Parathyroid adenoma (tissue), 2 donors: ENCODE results near the gene ADGRE3.
"Not testable (repeated sequence)": the region's sequence is repeated elsewhere in the genome, so short reads cannot be mapped to it uniquely, and the experiment has no call there.

ENCODE experiments used
- H2AFZ ChIP-seq: fragments of 300-600 bp; sonication (generic); one replicate; pipeline ENCODE4 v1.7.0; 2017; ENCODE audit warnings: antibody characterized with exemption, mild to moderate bottlenecking
- H3K27ac ChIP-seq: fragments of 300-600 bp; sonication (generic); one replicate; pipeline ENCODE4 v1.7.0; 2017
- H3K27me3 ChIP-seq: fragments of 300-600 bp; sonication (generic); one replicate; pipeline ENCODE4 v1.7.0; 2017; ENCODE audit warnings: low read length; ENCODE audit not compliant: control insufficient read depth, insufficient read depth
- H3K36me3 ChIP-seq: fragments of 300-600 bp; sonication (generic); one replicate; pipeline ENCODE4 v1.7.0; 2017; ENCODE audit warnings: low read length; ENCODE audit not compliant: control insufficient read depth, insufficient read depth
- H3K4me1 ChIP-seq: fragments of 300-600 bp; sonication (generic); one replicate; pipeline ENCODE4 v1.7.0; 2017; ENCODE audit warnings: control low read depth
- H3K4me2 ChIP-seq: fragments of 300-600 bp; sonication (generic); one replicate; pipeline ENCODE4 v1.7.0; 2017; ENCODE audit warnings: low read length
- H3K4me3 ChIP-seq: fragments of 300-600 bp; sonication (generic); one replicate; pipeline ENCODE4 v1.7.0; 2017; ENCODE audit warnings: low read depth, low read length
- H3K79me2 ChIP-seq: fragments of 300-600 bp; sonication (generic); one replicate; pipeline ENCODE4 v1.7.0; 2017; ENCODE audit warnings: control low read depth
- H3K9ac ChIP-seq: fragments of 300-600 bp; sonication (generic); one replicate; pipeline ENCODE4 v1.7.0; 2017; ENCODE audit warnings: mild to moderate bottlenecking
- H3K9me3 ChIP-seq: fragments of 300-600 bp; sonication (generic); one replicate; pipeline ENCODE4 v1.7.0; 2017; ENCODE audit warnings: low read length; ENCODE audit not compliant: control insufficient read depth
- CTCF ChIP-seq: fragments of 300-600 bp; sonication (generic); IDR thresholded peaks from one replicate; pipeline ENCODE4 v1.7.0; 2017; ENCODE audit warnings: antibody characterized with exemption, mild to moderate bottlenecking
- donor health status: primary hyperparathyroidism.

The ADGRE3 gene

DNA sequence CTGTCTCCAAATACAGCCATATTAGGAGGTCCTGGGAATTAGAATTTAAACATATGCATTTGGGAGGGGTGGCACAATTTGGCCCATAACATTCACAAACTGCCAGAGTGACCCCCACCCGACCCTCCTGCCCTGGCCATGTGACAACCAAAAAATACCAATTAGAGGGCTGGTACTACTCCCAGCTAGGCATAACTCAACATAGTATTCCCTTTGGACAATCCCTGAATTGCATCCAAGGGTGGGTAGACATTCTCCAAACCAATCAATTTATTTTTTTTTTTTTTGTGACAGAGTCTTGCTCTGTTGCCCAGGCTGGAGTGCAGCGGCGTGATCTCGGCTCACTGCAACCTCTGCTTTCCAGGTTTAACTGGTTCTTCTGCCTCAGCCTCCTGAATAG is 62.0 kb downstream of the ADGRE3 start:
- Histone ChIP-seq H3K4me2 (no peak overlapping the region), H3K4me1 (no peaks in the 10 kb centered on the region), H3K9ac (no peak overlapping the region), H3K27ac (no peak overlapping the region), H3K27me3 (no peaks in the 10 kb centered on the region), H2AFZ (no peak overlapping the region), H3K36me3 (no peaks in the 10 kb centered on the region), H3K79me2 (no peaks in the 10 kb centered on the region), H3K9me3 (no peaks in the 10 kb centered on the region), H3K4me3 (no peak overlapping the region)
- no peak for TF ChIP-seq CTCF

GRCh38 chr19:14612242-14612641 is 62.4 kb downstream of the ADGRE3 start:
- H3K4me3 ChIP-seq, H3K4me1 ChIP-seq, H3K27ac ChIP-seq: not testable (repeated sequence)

GRCh38 chr19:14611051-14611450 is 63.6 kb downstream of the ADGRE3 start:
- no peak for TF ChIP-seq CTCF
- no peaks in the 10 kb centered on the region for H3K9me3 ChIP-seq
- H3K36me3 ChIP-seq: no peaks in the 10 kb centered on the region
- H2AFZ ChIP-seq: no peak overlapping the region
- no peaks in the 10 kb centered on the region for H3K27me3 ChIP-seq
- H3K4me2 ChIP-seq: no peak overlapping the region
- H3K4me1 ChIP-seq: no peaks in the 10 kb centered on the region
- no peak overlapping the region for H3K4me3 ChIP-seq
- no peaks in the 10 kb centered on the region for H3K79me2 ChIP-seq
- no peak overlapping the region for H3K27ac ChIP-seq
- no peak overlapping the region for H3K9ac ChIP-seq

More at GRCh38 chr19:14612242-14612641, 62.4 kb downstream of the ADGRE3 start:
- not testable (repeated sequence) for H3K4me2 ChIP-seq, H3K9me3 ChIP-seq, H3K79me2 ChIP-seq, H2AFZ ChIP-seq, H3K9ac ChIP-seq, H3K27me3 ChIP-seq, H3K36me3 ChIP-seq

- no peak overlapping the region for H3K4me2 ChIP-seq
- H3K9me3 ChIP-seq: no peaks in the 10 kb centered on the region
- no peaks in the 10 kb centered on the region for H3K27me3 ChIP-seq
- H3K27ac ChIP-seq: no peak overlapping the region
- TF ChIP-seq CTCF: no peak
- no peaks in the 10 kb centered on the region for H3K4me1 ChIP-seq
- no peak overlapping the region for H3K9ac ChIP-seq
- no peak overlapping the region for H2AFZ ChIP-seq
- H3K79me2 ChIP-seq: no peaks in the 10 kb centered on the region
- H3K4me3 ChIP-seq: no peak overlapping the region
- no peaks in the 10 kb centered on the region for H3K36me3 ChIP-seq
Observed at GRCh38 chr19:14606627-14607026, 68.0 kb downstream of the ADGRE3 start.

DNA sequence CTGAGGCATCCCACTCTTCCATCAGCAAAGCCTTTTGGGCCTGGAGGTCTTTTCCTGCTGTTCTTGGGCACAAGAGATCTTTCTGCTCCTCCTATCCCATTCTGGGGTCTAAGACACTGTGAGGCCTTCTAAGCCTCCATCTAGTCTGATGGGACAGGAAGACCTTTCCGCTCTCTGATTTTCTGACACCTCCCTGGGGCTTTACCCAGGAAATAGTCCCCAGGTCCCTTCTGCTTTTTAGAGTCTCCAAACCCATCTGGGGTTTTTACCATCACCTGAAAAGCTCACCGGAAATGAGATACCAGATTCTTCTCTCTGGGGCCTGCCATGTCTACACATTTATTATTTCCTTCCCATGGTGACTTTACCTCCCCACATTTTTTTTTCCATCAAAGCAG is 70.7 kb downstream of the ADGRE3 start:
- no peaks in the 10 kb centered on the region for H3K9me3 ChIP-seq
- no peak overlapping the region for H3K9ac ChIP-seq
- H3K36me3 ChIP-seq: no peaks in the 10 kb centered on the region
- no peaks in the 10 kb centered on the region for H3K79me2 ChIP-seq
- no peak overlapping the region for H3K27ac ChIP-seq
- H3K4me1 ChIP-seq: no peaks in the 10 kb centered on the region
- no peak overlapping the region for H3K4me2 ChIP-seq
- no peaks in the 10 kb centered on the region for H3K27me3 ChIP-seq
- no peak overlapping the region for H3K4me3 ChIP-seq
- TF ChIP-seq CTCF: no peak
- H2AFZ ChIP-seq: no peak overlapping the region
